ENCODE data around the gene GPATCH2.

Gene GPATCH2

DNA sequence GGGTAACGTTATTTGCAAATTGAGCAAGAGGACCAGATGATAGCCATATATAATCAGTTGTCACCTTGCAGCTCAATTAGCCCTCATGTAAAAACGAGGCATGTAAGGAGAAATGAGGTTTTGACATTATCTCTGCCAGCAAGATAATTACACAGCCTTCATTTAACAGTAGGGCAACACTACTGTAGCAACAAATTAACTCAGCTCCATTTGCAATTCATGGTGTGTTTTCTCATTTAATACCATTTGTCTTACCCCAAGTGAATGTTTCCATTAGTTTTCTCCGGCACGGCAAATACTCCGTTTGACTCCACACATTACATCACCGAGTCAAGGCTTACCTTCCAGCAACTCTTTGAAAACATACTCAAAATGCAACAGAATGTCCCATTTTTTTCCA lies 66.7 kb downstream of the GPATCH2 start:
- no peak overlapping the region for H3K27ac ChIP-seq
- TF ChIP-seq, protein P1, sequence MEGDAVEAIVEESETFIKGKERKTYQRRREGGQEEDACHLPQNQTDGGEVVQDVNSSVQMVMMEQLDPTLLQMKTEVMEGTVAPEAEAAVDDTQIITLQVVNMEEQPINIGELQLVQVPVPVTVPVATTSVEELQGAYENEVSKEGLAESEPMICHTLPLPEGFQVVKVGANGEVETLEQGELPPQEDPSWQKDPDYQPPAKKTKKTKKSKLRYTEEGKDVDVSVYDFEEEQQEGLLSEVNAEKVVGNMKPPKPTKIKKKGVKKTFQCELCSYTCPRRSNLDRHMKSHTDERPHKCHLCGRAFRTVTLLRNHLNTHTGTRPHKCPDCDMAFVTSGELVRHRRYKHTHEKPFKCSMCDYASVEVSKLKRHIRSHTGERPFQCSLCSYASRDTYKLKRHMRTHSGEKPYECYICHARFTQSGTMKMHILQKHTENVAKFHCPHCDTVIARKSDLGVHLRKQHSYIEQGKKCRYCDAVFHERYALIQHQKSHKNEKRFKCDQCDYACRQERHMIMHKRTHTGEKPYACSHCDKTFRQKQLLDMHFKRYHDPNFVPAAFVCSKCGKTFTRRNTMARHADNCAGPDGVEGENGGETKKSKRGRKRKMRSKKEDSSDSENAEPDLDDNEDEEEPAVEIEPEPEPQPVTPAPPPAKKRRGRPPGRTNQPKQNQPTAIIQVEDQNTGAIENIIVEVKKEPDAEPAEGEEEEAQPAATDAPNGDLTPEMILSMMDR (IDR thresholded peaks at IDR 0.05), result no peak

DNA sequence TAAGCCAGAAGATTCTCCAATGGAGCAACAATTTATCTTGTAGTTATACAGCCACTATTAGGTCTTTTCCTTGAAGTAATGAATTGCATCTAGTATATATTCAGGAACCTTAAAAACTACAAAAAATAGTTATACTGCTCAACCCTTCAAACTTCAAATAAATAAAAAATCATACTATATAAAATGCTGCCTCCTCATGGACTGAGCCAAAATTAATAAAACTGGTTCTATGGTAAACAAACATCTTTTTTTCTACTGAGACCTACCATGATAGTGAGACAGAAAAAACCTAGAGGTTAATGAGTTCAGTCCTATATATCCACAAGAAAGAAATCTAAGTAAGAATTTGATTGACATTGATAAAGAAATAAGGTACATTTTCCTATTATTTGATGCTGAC lies 67.7 kb downstream of the GPATCH2 start:
- no peak for DNase-seq (ENCODE audit: low spot score)
- H3K4me3 ChIP-seq, result no peak overlapping the region
- H3K27ac ChIP-seq, result no peak overlapping the region
- TF ChIP-seq, protein P1 (IDR thresholded peaks at IDR 0.05), result no peak

More for the DNA sequence above, 66.7 kb downstream of the GPATCH2 start:
- H3K4me3 ChIP-seq, result no peak overlapping the region
- no peak for DNase-seq (ENCODE audit: low spot score)

DNA sequence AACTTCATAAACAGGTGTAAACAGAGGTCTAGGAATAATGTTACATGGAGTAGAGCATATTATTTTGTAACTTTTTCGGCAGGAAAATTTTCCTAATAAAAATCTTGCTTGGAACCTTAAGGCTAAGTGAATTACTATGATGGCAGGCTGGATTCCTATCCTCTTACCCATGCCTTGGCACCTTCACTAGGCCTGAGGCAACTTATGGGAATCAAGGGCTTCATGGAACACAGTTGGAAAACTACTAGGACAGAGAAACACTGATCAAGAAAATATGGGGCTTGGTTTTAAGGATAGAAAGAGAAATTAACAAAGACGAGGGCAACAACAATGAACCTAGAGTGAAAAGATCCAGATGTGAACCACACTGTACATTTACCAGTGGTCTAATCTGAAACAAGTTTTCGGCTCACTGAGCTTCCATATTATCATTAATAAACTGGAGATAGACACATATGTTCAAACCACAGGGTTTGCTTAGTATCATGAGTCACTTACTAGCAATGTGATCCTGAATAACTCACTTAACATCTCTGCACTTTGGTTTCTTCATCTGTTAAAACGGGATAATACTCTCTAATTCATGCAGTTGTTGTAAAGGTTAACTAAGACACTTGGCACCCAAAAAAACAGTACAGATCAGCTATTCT lies 68.5 kb downstream of the GPATCH2 start:
- Histone ChIP-seq H3K4me3 (no peak overlapping the region), H3K27ac (no peak overlapping the region)
- TF ChIP-seq, protein P1 (IDR thresholded peaks at IDR 0.05), result no peak
- DNase-seq (ENCODE audit: low spot score), result no peak

DNA sequence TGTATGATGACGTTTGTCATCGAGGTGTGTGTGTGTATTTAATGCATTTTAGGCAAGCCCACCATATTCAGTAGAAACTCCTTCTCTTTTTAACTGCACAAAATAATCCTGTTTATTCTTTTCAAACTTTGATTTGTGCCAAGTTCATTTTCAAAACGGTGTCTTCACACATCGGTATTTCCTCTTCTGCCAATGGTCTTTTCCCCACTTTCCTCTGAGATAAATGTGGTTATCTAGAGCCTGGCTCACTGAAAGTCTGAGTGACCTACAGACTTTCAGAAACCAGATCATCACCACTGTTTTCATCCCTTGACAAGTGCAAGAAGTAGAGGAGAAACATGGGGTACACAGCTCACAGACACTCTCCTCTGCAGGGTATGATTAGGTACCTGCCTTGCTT lies 69.4 kb downstream of the GPATCH2 start:
- Histone ChIP-seq H3K4me3 (no peak overlapping the region), H3K27ac (no peak overlapping the region)
- DNase-seq (ENCODE audit: low spot score), result no peak
- TF ChIP-seq, protein P1 (IDR thresholded peaks at IDR 0.05), result no peak

DNA sequence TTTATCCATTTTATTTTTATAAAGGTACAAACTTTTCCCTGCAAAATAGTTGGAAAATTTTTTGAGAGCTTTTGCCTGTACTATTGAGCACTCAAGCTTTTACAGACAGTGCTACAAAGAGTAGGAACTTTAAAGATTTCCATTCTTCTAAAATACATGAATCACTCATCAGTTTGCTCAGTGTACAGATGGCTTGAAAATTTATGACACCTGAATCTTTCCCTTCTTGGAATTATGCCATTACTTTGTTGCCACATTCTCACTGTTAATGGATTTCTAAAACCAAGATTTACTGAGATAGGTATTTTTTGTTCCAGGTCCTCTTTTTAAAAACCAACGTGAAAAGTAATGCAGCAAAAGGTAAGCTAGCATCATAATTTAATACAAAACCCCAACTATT lies 76.0 kb downstream of the GPATCH2 start:
- Histone ChIP-seq H3K27ac (no peak overlapping the region), H3K4me3 (no peak overlapping the region)
- TF ChIP-seq, protein P1 (IDR thresholded peaks at IDR 0.05), result no peak
- DNase-seq (ENCODE audit: low spot score), result no peak

DNA sequence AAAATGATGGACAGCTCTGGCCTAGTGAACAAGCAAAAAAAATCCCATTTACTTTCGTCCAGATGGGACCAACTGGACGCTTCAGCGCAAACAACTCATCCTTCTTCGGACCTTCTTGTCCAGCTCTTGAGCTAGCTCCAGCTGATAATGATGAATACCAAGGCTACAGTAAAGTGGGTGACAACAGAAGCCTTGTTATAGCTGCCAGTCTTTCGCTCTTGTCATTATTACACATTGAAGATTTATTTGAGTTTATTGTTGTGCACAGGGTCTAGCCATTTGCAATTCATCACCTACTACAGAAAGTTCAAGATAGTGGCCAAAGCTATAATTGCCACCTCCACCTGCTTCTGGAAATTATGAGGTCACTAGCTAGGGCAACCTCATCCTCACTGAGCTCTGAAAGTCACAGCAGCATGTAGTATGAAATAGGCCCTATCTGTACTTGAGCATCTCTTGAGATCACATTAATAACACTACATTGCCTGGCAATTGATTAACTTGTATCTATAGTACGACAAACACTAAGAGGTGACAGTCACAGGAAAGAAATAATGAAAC lies 76.9 kb downstream of the GPATCH2 start:
- no peak overlapping the region for H3K27ac ChIP-seq
- DNase-seq (ENCODE audit: low spot score), result no peak
- TF ChIP-seq, protein P1 (IDR thresholded peaks at IDR 0.05), result no peak
- no peak overlapping the region for H3K4me3 ChIP-seq

DNA sequence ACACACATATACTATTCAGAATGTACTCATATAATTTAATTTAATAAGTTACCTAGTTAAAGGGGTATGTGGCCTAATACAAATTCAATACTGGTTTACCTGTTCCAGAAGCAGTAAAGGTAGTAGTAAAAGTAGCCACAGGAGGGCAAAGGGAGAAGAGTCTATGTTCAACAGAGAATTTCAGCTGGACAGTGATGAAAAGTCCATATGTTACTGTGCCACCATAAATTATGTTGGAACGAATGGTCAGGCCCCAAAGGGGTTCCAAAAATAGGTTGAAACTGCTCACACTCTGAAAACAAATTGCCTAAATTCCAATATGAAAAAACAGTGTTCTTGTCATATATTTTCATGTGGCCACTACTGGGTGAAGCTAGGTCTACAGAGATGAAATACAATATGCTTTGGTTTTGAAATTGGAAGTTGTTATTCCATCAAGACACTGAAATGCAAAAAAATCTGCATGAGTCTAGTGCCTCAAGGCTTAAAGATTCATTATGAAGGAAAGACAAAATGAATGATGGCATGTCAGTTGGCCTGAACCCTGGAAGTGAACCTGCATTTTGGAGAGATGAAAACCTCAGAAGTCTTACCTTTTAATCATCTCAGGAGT lies 78.4 kb downstream of the GPATCH2 start:
- DNase-seq (ENCODE audit: low spot score), result no peak
- TF ChIP-seq, protein P1 (IDR thresholded peaks at IDR 0.05), result no peak
- no peak overlapping the region for H3K27ac ChIP-seq
- no peak overlapping the region for H3K4me3 ChIP-seq
